ENCODE data around the gene FLT3.

DNA sequence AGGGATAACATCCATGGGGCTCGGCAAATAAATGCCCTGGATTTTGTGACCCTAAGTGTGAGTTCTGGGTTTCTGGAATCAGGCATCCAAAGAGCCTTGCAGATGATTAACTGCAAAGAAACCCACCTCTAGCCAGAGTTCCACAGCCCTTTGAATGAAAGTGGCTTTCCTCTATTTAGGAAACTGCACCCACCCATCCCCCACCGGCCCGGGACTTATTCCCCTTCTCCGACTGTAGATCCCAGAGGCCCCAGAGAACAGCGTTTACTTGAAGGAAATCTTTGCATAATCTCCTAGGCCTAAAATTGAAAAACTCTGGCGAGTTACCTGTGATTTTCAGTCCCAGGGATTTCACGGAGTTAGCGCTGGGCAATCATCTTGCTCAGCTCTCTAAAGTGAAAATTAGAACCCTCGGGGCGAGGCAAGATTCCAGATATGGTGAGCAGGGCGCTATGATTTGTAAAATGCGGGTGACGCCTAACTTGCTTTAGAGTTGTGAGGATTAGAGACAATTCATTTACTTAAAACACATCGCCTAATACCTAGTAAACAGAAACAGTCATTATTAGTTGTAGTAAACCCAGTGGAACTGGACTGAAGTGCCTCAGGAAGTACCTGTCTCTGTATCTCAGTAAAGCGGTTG is 121.3 kb downstream of the FLT3 start:
- TF ChIP-seq CTCF (IDR thresholded peaks at IDR 0.05) (no peak), EZH2 (IDR thresholded peaks at IDR 0.05; ENCODE audit: borderline replicate concordance, insufficient read depth, low read depth, low read length, poor library complexity, severe bottlenecking) (no peak)
